GM12801 (cell line): ENCODE measurements around the gene RPS15A.

Experiments
- CTCF ChIP-seq: IDR thresholded peaks from one replicate; pipeline ENCODE4 v1.5.1; 2011; ENCODE audit warnings: control low read depth; ENCODE audit not compliant: insufficient read length; ENCODE audit errors: extremely low read depth

Gene RPS15A

GRCh38 chr16:18796377-18796776, 6.2 kb upstream of the RPS15A start:
- no peak for TF ChIP-seq CTCF

GRCh38 chr16:18792836-18793433, 2.8 kb upstream of the RPS15A start:
- no peak for TF ChIP-seq CTCF

DNA sequence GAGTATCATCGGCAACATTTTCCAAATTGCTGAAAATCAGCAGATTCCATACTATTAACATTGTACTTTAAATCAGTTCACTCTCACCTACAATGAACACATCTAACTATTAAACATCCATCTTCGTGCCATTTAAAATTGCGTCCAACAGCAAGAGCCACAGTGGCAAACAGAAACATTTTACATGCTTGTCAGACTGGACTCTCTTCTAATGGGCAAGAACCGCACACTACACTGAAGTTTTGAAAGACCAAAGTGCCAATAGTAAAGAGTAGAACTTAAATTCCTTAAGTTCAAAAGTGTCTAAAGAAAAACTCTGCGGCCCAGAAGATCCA, 652 bp downstream of the RPS15A start:
- TF ChIP-seq CTCF, result no peak

DNA sequence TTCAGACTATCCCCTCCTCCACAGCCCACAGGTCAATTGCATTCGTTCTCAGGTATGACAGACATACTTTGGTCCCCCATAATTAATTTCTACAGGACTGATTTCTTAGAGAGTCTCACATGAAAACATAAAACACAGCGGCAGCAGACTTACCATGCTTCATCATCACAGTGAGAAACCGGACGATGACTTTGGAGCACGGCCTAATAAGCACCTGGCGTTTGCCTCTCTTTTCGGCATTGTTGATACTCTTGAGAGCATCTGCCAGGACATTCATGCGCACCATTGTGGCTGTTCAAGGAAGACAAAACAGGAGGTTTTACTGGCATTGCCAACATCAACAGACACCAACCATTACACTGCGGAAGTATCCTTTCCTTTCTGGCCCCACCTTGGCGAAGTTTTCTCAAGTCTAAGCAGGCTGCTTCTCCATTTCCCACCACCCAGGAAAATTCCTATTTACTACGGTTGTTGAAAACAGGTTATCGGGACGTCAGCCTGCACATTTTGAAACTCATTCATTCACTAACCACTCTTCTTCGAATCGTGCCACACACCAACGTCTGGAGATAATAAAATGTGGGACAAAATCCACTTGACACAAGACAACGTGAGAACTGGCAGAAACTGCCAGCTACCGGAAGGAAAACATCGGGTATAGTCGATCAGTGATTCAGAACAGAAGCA, 1.2 kb downstream of the RPS15A start:
- TF ChIP-seq CTCF, result no peak

- no peak for TF ChIP-seq CTCF
Measured at GRCh38 chr16:18784917-18785623, 5.1 kb downstream of the RPS15A start.

GRCh38 chr16:18783430-18784341, 6.4 kb downstream of the RPS15A start:
- no peak for TF ChIP-seq CTCF
